Activated gamma-delta T cell treated with Interleukin-2 at 50 U/mL for 16 hours (primary cell): Measurements from ENCODE around the gene VEZT.

Source experiments
- DNase-seq: peaks from one replicate; pipeline ENCODE4 v3.0.0-alpha.2; 2020

Gene VEZT

DNA sequence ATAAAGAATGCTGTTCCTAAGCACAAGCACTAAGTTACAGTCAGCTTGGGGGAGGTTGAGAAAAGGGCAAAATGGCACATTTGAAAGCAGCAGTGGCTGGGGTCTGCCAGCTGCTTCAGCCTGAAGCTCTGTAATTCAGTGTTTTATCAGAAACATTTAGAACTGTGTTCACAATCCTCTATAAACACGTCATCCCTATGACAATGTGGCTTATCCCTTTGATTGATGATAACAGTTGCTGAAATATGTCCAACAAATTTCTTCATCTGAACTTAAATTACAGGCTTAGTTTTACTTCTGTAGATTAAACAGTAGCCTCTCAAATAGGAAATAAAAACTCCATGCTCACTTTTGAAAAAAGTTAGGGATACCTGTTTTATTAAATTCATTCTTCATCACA, 108.8 kb downstream of the VEZT start:
- no peak for DNase-seq

GRCh38 chr12:95326855-95327254, 109.2 kb downstream of the VEZT start:
- no peak for DNase-seq

DNA sequence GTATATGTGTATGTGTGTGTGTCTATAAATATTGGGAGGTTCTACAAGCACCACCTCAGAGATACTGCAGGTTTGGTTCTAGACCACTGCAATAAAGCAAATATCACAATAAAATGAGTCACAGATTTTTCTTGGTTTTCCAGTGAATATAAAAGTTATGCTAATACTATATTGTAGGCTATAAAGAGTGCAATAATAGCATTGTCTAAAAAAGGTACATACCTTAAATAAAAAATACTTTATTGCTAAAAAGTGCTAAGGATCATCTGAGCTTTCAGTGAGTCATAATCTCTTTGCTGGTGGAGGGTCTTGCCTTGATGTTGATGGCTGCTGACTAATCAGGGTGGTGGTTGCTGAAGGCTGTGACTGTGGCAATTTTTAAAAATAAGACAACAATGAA, 111.1 kb downstream of the VEZT start:
- DNase-seq, result no peak

- no peak for DNase-seq
Measured at GRCh38 chr12:95335948-95336347, 118.3 kb downstream of the VEZT start.

- no peak for DNase-seq
Measured at GRCh38 chr12:95336387-95337067, 118.9 kb downstream of the VEZT start.

DNA sequence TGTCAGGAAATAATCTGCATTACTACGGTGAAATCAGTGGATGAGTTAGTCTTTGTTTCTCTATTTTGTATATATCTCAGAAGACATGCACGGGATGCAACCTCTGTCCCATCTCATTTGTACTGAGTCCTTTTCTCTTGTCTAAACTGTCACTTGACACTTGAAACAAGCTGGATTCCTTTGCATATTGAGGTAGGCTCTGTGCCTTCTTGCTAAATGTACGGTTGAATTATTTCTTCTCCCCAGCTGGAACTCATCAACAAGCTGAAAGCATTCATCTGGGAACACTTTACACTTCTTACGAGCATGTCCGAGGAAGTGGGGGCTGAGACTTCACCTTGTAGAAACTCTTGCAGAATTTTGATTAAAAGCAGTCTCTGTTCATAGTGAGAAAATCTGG, 119.5 kb downstream of the VEZT start:
- no peak for DNase-seq

DNA sequence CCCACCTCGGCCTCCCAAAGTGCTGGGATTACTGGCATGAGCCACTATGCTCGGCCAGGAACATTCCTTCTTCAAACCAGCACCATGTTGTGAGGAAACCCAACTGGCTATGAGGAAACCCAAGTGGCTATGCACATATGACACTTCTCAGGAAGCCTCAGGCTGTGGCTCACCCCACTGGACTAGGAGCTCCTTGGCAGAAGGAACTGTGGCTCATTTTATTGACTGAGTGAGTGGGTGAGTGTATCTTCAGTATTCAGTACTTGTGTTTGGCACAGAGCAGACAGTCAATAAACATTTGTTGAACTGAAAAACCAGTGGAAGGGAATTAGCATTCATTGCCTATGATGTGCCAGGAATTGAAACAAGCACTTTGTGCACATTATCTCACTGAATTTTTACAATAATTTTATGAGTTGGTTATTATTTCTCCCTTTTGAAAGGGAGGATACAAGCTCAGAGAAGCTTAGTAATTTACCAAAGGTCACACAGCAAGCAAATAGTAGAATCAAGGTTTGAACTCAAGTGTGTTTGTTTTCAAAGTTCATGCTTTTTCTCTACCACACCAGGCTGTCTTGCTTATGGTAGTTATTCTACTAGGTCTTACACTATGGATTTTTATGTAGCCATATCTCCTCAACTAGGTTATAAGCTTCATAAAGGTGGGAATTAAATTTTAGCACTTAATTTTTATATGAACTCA, 121.6 kb downstream of the VEZT start:
- no peak for DNase-seq

DNA sequence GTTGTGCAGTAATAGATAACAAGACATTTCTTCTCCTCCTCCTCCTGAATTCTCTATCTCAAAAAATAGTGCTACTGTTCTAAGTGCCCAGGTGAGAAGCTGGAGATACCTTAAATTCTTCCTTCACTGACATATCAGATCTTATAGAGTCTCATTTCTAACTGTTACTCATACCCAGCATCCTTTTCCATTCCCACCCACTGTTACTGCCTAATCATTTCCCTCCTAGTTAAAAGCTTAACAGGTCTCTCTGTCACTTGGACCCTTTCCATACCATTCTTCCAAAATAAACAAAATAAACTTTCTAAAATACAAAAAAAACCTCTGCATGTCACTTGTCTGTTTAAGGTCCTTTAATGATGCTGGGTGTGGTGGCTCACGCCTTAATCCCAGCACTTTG, 124.4 kb downstream of the VEZT start:
- no peak for DNase-seq

DNA sequence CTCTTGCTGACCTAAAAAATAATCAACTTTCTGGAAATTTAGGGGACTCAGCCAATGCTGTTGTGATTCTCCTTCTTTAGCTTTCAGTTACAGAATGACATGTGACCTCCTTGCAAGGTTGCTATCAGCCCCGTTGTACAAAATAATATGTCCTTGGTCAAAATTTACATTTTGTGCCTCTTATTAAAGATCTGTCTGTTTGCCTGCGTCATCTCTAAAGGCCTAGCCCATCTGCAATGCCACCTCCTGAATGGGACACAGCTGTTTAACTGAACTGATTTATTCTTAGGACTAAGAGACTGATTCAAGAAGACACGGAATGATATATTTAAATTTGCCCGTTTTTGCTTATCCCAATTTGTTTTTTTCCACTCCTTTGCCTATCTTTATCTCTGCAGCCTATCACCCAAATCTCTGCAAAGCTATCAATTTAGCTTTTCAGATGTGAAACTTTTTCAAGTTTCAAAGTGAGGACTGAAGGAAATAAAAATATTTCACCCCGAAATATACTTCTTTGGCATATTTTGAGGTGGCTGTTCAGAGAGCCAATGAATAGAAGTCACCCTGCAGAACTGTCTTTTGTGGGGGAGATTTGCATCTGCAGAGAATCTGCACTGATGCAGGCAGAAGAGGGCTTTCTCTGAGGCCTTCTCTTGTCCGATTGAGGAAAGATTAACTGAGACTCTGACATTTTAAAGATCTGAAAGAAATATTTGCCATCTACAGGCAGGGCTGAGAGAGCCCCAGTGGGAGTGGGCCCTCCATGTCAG, 126.0 kb downstream of the VEZT start:
- no peak for DNase-seq

- DNase-seq, result no peak
Measured at GRCh38 chr12:95349291-95349690, 131.7 kb downstream of the VEZT start.

DNA sequence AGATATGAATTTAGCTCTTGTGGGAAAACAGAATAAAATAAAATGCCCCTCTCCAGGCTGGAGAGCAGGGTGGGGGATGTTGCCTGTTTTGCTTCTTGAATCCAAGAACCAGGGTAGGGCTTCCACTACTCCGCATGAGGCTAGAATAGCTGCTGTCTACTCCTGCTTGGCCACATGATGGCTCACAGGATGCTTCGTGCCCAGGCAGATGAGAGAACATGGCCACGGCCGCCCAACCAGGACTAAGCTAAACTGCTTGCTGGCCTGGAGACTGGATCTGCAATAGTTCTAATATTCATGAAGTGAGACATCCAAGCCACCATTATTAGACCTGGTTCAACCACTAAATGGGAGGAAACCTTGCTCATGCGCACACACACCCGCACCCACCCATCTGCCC, 134.1 kb downstream of the VEZT start:
- no peak for DNase-seq
